GM21526 (cell line): ENCODE measurements around the gene COBL.

ENCODE experiments used
- ATAC-seq: cut with Tn5 transposase; IDR thresholded peaks from one replicate; pipeline ENCODE4 v1.9.1; 2021; ENCODE audit warnings: moderate library complexity; ENCODE audit not compliant: unreplicated experiment, low FRiP score

COBL gene

GRCh38 chr7:51067258-51067657 is 249.4 kb downstream of the COBL start:
- ATAC-seq = no peak

DNA sequence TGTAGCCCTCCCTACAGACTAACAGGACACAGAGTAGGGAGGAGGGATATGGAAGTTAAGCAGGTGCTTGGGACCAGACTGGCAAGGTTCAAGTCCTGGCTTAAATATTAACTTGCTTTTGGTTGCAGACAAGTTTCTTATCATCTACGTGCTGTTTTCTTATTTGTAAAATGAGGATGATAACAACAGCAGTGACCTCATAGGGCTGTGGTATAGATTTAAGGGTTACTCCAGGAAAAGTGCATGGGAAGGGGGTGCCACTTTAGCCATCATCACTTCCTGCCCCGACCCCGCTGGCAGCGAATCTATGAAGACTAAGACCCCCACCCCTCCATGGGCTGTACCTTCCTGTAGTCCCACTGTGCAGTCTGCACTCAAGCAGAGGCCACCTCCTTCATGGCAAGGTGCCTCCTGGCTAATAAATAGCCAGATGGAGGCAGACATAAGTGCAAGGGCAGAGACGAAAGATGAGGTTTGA is 250.2 kb downstream of the COBL start:
- ATAC-seq = no peak

DNA sequence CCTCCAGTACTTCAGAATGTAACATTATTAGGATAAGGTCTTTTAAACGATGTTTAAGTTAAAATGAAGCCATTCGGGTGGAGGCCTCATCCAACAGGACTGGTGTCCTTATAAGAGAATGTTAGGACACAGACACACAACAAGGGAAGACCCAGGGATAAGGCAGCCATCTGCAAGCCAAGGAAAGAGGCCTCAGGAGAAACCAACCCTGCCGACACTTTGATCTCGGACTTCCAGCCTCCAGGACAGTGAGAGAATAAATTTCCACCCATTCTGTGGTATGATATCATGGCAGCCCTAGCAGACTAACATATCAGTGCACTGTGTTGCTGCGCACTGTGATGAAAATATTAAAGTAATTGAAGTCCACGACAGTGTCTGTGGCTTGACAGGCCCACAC is 250.8 kb downstream of the COBL start:
- ATAC-seq = no peak

- no peak for ATAC-seq
These were observed 251.9 kb downstream of the COBL start for GRCh38 chr7:51064688-51065087.

- ATAC-seq = no peak
These were observed 254.2 kb downstream of the COBL start for GRCh38 chr7:51062222-51062987.

DNA sequence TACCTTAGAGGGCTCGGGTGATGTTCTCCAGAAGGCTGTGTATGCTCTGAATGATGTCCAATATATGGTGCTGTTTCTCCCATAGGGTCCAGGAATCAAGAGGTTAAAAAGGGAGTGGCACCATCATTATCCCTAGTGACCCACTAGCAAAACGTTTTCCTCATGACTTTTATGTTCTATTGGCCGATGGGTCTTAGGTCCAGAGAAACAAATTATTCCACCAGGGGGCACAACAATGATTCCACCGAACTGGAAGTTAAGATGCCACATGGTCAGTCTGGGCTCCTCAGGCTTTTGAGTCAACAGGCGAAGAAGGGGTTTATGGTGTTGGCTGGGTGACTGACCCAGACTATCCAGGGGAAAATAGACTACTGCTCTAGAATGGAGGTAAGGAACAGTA is 256.1 kb downstream of the COBL start:
- ATAC-seq = no peak

DNA sequence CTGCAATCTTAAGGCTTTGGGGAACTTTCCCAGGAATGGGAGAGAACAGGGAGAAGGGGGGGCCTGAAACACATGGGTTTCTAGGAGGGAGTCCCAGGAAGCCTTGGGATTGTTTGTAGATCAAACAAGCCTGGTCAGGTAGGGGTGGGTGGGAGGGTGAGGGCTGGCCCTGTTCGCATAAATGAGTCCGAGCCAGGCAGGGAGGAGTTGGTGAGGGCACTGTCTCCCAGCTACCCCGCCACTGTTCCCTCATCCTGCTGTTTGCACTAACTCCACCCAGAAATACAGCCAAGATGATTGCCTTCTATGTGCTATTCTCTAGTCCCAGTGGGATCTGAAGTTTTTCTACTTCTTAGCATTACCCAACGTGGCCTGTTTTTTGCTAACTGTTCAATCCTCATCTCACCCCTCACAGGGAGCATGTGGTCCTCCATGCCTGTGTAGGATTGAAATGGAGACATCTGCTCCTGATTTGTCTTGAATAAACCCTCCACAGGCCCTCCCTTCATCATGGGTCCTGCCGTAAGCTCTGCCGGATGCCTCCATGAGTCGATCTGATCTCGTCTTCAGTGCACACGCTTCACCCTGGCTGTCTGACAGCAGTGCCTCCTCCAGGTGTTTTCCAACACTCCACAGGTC is 257.0 kb downstream of the COBL start:
- no peak for ATAC-seq

DNA sequence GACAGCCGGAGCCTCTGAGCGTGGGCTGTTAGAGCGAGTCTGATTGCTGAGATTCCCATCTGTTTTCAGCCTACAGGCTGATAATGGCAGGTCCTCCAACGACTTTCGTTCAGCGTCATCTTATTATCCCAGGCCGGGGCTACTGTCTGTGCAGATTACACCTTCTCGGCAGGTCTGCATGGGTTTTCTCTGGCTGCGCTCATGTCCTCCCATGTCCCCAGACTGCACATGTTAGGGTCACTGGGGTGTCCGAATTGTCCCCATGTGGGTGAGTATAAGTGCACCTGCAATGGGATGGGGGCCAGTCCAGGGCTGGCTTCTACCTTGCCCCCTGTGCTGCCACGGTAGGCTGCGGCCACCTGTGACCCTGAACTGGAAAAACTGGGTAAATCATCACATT is 257.8 kb downstream of the COBL start:
- ATAC-seq = no peak

GRCh38 chr7:51055039-51055840 is 261.4 kb downstream of the COBL start:
- ATAC-seq = no peak

- ATAC-seq = no peak
These were observed 262.4 kb downstream of the COBL start for GRCh38 chr7:51054231-51054630.

DNA sequence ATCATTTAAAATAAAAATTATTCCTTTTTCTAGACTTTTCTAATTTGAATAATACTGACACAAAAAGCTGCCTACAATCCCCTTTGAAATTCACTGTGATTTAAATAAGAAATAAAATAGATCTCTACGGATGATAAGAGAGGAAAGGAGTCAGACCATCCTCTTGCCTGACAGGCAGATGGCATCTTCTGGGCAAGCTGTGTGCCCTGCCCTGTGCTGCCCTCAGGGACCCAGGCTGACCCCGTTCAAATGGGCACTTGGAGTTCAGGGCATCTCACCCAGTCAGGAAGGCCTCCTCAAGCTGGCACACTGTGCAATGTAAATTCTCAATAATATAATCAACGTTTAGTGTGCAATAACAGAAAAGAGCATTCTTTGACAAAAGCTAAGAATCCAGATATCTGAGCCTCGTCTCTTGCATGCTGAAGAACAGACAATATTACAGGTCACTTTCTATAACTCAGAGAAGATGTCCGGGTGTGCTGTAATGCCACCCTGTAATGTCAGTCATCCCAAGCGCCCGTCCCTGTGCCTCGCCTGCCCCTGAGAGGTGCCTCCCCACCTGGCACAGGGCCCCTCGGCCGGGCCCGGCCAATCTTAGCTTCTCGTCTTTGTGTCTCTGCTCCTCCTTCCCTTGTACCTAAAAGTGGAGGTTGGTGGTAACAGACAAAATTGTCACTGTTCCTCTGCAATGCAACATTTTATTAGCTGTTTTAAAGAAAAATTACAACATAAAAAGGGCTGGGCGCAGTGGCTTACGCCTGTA is 263.3 kb downstream of the COBL start:
- no peak for ATAC-seq

DNA sequence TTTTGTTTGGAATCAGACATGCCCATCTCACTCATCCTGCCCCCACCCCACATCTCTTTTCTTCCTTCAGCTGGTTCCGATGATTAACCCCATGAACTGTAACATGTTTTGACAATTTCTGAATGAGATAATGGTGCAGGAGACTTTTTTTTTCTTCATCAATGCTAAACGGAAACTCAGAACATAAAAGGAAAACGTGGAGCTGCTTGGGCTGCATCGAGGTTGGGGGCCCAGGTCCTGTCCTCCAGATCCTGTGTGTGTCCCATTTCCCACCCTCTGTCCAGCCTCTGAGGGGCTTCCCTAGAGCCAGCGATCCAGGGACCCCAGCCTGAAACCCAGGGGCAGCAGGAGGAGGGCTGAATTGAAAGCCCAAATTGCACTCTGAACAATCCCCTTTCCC is 270.1 kb downstream of the COBL start:
- ATAC-seq = no peak

- ATAC-seq = no peak
These were observed 270.5 kb downstream of the COBL start for GRCh38 chr7:51046103-51046466.

GRCh38 chr7:51045319-51046102 is 271.1 kb downstream of the COBL start:
- ATAC-seq = no peak

GRCh38 chr7:51043461-51043860 is 273.1 kb downstream of the COBL start:
- no peak for ATAC-seq

GRCh38 chr7:51040787-51041186 is 275.8 kb downstream of the COBL start:
- ATAC-seq = no peak

- no peak for ATAC-seq
These were observed 278.0 kb downstream of the COBL start for GRCh38 chr7:51038573-51038972.

DNA sequence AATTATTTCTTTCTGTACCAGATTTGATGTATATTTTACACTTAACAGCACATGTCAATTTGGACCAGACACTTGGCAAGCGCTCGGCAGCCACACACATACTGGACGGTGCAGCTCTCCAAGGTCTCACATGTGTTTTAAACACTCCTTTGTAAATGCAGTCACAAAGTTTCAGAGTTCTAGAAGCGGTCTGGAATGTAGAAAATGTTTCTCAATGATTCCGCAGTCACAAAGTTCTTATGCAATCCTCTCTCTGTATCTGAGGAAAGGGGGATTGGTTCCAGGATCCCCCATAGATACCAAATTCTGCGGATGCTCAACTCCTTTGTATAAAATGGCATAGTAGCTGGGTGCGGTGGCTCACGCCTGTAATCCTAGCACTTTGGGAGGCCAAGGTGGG is 280.9 kb downstream of the COBL start:
- no peak for ATAC-seq

- no peak for ATAC-seq
These were observed 281.9 kb downstream of the COBL start for GRCh38 chr7:51034521-51035264.
